ENCODE measurements around the gene MAPKAPK3.

MAPKAPK3 gene

GRCh38 chr3:50617096-50617791, at the start of gene MAPKAPK3:
Gene MAPKAPK3 (plus strand): TSS chr3:50617151. CDS start chr3:50617566, 415 bp downstream.
- TF ChIP-seq, protein P1, sequence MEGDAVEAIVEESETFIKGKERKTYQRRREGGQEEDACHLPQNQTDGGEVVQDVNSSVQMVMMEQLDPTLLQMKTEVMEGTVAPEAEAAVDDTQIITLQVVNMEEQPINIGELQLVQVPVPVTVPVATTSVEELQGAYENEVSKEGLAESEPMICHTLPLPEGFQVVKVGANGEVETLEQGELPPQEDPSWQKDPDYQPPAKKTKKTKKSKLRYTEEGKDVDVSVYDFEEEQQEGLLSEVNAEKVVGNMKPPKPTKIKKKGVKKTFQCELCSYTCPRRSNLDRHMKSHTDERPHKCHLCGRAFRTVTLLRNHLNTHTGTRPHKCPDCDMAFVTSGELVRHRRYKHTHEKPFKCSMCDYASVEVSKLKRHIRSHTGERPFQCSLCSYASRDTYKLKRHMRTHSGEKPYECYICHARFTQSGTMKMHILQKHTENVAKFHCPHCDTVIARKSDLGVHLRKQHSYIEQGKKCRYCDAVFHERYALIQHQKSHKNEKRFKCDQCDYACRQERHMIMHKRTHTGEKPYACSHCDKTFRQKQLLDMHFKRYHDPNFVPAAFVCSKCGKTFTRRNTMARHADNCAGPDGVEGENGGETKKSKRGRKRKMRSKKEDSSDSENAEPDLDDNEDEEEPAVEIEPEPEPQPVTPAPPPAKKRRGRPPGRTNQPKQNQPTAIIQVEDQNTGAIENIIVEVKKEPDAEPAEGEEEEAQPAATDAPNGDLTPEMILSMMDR (conservative IDR thresholded peaks at IDR 0.05; ENCODE audit: low read depth, low read length): no peak
- H3K4me3 ChIP-seq (ENCODE audit: low read depth, low read length): peak within 1 kb of the TSS; percentile 82
- no peak for DNase-seq (ENCODE audit: low read depth)

DNA sequence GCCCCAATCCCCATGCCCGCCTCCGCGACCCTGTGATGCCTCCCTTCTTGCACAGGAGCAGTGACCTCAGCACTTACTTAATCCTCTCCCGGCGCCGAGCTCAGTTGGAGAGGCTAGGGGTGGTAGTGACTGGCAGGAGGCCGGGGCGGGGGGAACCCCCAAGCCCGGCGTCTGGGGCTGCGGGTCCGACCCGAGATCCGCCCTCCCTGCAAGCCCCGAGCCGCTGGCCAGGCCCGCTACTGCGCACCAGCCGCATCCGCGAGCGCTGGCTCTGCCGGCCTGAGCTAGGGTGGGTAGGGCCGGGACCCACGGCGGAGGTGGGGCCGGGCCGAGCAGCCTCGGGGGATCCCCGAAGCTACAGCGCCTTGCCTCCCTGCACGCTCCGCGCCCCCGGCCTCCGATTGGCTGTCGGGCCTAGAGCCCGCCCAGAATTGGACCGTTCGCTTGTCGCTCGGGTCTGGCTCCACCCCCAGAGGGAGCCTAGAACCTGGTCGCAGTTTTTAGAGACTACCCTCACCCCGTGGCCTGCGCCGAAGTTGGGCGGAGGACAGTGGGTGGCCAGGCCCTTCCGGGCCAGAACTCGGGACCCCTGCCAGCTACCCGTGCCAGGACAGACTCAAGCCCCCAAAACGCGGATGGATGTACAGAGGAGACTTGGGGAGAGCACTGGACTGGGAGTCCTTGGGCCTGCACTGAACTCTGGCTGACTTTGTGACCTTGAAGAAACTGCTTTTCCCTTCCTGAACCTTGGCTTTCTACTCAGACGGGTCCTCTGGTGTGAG, 49.4 kb upstream of the MAPKAPK3 start, which contains the start of gene C3orf18:
Gene C3orf18 (minus strand): TSS at position 362 of the 782 bp plus-strand sequence. CDS start 2,048 bp downstream, outside the sequence.
- TF ChIP-seq, protein P1 (conservative IDR thresholded peaks at IDR 0.05; ENCODE audit: low read depth, low read length): no peak
- DNase-seq (ENCODE audit: low read depth): peak; percentile 93
- peak within 1 kb of the TSS; percentile 63 for H3K4me3 ChIP-seq (ENCODE audit: low read depth, low read length)

GRCh38 chr3:50568947-50569749, 47.8 kb upstream of the MAPKAPK3 start, which contains the start of gene HEMK1:
Gene HEMK1 (plus strand): TSS chr3:50569522. CDS start chr3:50571105, 1,583 bp downstream.
- DNase-seq (ENCODE audit: low read depth): peak; percentile 96
- H3K4me3 ChIP-seq (ENCODE audit: low read depth, low read length): peak within 1 kb of the TSS; percentile 88
- TF ChIP-seq, protein P1 (conservative IDR thresholded peaks at IDR 0.05; ENCODE audit: low read depth, low read length): no peak

DNA sequence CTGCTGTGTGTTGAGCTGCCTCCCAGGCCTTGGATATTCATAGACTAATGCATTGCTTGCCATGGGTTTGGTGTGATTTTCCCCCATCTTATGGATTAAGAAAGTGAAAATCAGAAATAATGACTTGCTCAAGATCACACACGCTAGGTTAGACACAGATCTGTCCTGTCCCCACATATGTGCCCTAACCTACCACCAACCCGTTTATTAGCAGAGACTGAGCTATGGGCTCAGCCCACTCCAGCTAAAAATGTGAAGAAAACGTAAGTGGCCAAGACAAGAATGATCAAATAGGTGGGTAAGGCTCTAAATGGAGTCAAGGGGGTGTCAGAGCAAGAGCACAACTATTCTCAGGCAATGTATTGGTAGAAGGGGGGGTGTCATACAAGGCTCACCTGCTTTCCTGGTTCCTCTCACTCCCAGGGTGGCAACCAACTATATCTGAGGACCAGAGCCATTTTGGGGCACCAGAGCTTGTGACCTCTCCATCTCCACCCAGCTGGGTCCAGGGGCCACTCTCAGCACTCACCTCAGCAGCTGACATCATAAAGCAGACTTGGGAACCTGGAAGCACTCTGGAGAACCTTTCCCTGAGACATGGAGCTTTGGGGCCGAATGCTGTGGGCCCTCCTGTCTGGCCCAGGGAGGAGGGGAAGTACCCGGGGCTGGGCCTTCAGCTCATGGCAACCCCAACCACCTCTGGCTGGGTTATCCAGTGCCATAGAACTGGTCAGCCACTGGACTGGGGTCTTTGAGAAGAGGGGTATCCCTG, 46.3 kb upstream of the MAPKAPK3 start:
- no peak overlapping the region for H3K4me3 ChIP-seq (ENCODE audit: low read depth, low read length)
- TF ChIP-seq, protein P1 (conservative IDR thresholded peaks at IDR 0.05; ENCODE audit: low read depth, low read length): no peak
- no peak for DNase-seq (ENCODE audit: low read depth)

- TF ChIP-seq, protein P1 (conservative IDR thresholded peaks at IDR 0.05; ENCODE audit: low read depth, low read length): peak; percentile 7
- no peak overlapping the region for H3K4me3 ChIP-seq (ENCODE audit: low read depth, low read length)
- DNase-seq (ENCODE audit: low read depth): no peak
These were observed 45.5 kb upstream of the MAPKAPK3 start for GRCh38 chr3:50571486-50571885.

- H3K4me3 ChIP-seq (ENCODE audit: low read depth, low read length): no peak overlapping the region
- peak; percentile 77 for DNase-seq (ENCODE audit: low read depth)
- TF ChIP-seq, protein P1 (conservative IDR thresholded peaks at IDR 0.05; ENCODE audit: low read depth, low read length): peak; percentile 95
These were observed 44.8 kb upstream of the MAPKAPK3 start for GRCh38 chr3:50572158-50572557.
